Measurements from ENCODE around the gene BTBD2. TPM values are rescaled to one million over a fixed set of nuclear protein-coding genes. Genes with fewer than 3 reads are reported as not detected.

The BTBD2 gene
- polyA plus RNA-seq, 4 donors, result 86.4 to 114 (median 100) TPM

GRCh38 chr19:1944916-1945561 is 70.5 kb downstream of the BTBD2 start:
- no peak for DNase-seq (ENCODE audit: low read depth in 4 of 4, low spot score in 3 of 4)

- no peak for DNase-seq (ENCODE audit: low read depth in 4 of 4, low spot score in 3 of 4)
These were observed 71.2 kb downstream of the BTBD2 start for GRCh38 chr19:1944088-1944915.

GRCh38 chr19:1943661-1944087 is 71.8 kb downstream of the BTBD2 start:
- no peak for DNase-seq (ENCODE audit: low read depth in 4 of 4, low spot score in 3 of 4)

GRCh38 chr19:1942934-1943555 is 72.5 kb downstream of the BTBD2 start:
- DNase-seq (ENCODE audit: low read depth in 4 of 4, low spot score in 3 of 4), result no peak

- peak in 1 of 4 donors; percentile 44 for DNase-seq (ENCODE audit: low read depth in 4 of 4, low spot score in 3 of 4)
These were observed 73.2 kb downstream of the BTBD2 start for GRCh38 chr19:1942078-1942933.

- DNase-seq (ENCODE audit: low read depth in 4 of 4, low spot score in 3 of 4), result no peak
These were observed 74.1 kb downstream of the BTBD2 start, which contains the start of gene CSNK1G2 for GRCh38 chr19:1941146-1942077. Gene CSNK1G2 (plus strand): TSS chr19:1941172. CDS start chr19:1969773, 28,601 bp downstream.

- no peak for DNase-seq (ENCODE audit: low read depth in 4 of 4, low spot score in 3 of 4)
These were observed 77.4 kb downstream of the BTBD2 start for GRCh38 chr19:1938071-1938470.

- no peak for DNase-seq (ENCODE audit: low read depth in 4 of 4, low spot score in 3 of 4)
These were observed 78.5 kb downstream of the BTBD2 start for GRCh38 chr19:1936916-1937610.

GRCh38 chr19:1936430-1936829 is 79.1 kb downstream of the BTBD2 start:
- no peak for DNase-seq (ENCODE audit: low read depth in 4 of 4, low spot score in 3 of 4)

- DNase-seq (ENCODE audit: low read depth in 4 of 4, low spot score in 3 of 4), result no peak
These were observed 79.9 kb downstream of the BTBD2 start for GRCh38 chr19:1935484-1936208.

Other genes starting within 250 kb of the BTBD2 start
- gene ATP8B3, start 203.4 kb downstream of the BTBD2 start, polyA plus RNA-seq (ENCODE audit: insufficient read length in 4 of 4), result 1 to 10 TPM in 1 of 4 donors, under 1 TPM in 3; 0.44 to 1.0 (median 0.74) TPM
- 10 to 100 TPM; 23.5 to 32.9 (median 25.1) TPM for gene REXO1, start 167.2 kb downstream of the BTBD2 start, polyA plus RNA-seq (ENCODE audit: insufficient read length in 4 of 4)
- gene KLF16, start 152.1 kb downstream of the BTBD2 start, polyA plus RNA-seq (ENCODE audit: insufficient read length in 4 of 4), result 10 to 100 TPM in 1 of 4 donors, 1 to 10 TPM in 3; 6.1 to 12.3 (median 7.1) TPM
- gene ABHD17A, start 130.2 kb downstream of the BTBD2 start, polyA plus RNA-seq (ENCODE audit: insufficient read length in 4 of 4), result 10 to 100 TPM; 37.8 to 71.5 (median 40.0) TPM
- gene ADAT3, start 110.3 kb downstream of the BTBD2 start, polyA plus RNA-seq (ENCODE audit: insufficient read length in 4 of 4), result 1 to 10 TPM; 1.8 to 4.4 (median 2.2) TPM
- gene SCAMP4, start 110.3 kb downstream of the BTBD2 start, polyA plus RNA-seq (ENCODE audit: insufficient read length in 4 of 4), result 10 to 100 TPM; 58.1 to 80.5 (median 73.0) TPM
- gene CSNK1G2, start 74.5 kb downstream of the BTBD2 start, polyA plus RNA-seq (ENCODE audit: insufficient read length in 4 of 4), result 10 to 100 TPM; 51.2 to 73.3 (median 58.7) TPM
- 10 to 100 TPM; 62.2 to 94.8 (median 66.3) TPM for gene MKNK2, start 35.5 kb upstream of the BTBD2 start, polyA plus RNA-seq (ENCODE audit: insufficient read length in 4 of 4)
- gene MOB3A, start 80.6 kb upstream of the BTBD2 start, polyA plus RNA-seq (ENCODE audit: insufficient read length in 4 of 4), result 10 to 100 TPM; 23.4 to 26.8 (median 25.1) TPM
- gene IZUMO4, start 81.2 kb upstream of the BTBD2 start, polyA plus RNA-seq (ENCODE audit: insufficient read length in 4 of 4), result 1 to 10 TPM; 6.2 to 7.2 (median 7.0) TPM
- gene AP3D1, start 135.9 kb upstream of the BTBD2 start, polyA plus RNA-seq (ENCODE audit: insufficient read length in 4 of 4), result 100 to 1,000 TPM in 3 of 4 donors, 10 to 100 TPM in 1; 96.5 to 124 (median 111) TPM
- gene DOT1L, start 148.2 kb upstream of the BTBD2 start, polyA plus RNA-seq (ENCODE audit: insufficient read length in 4 of 4), result 10 to 100 TPM; 22.8 to 32.3 (median 26.3) TPM
- gene PLEKHJ1, start 220.6 kb upstream of the BTBD2 start, polyA plus RNA-seq (ENCODE audit: insufficient read length in 4 of 4), result 10 to 100 TPM; 58.4 to 91.2 (median 63.3) TPM
- 10 to 100 TPM; 65.4 to 91.1 (median 73.2) TPM for gene SF3A2, start 221.1 kb upstream of the BTBD2 start, polyA plus RNA-seq (ENCODE audit: insufficient read length in 4 of 4)
- 1 to 10 TPM; 1.7 to 4.0 (median 2.2) TPM for gene AMH, start 233.6 kb upstream of the BTBD2 start, polyA plus RNA-seq (ENCODE audit: insufficient read length in 4 of 4)
- gene JSRP1, start 240.7 kb upstream of the BTBD2 start, polyA plus RNA-seq (ENCODE audit: insufficient read length in 4 of 4), result under 1 TPM; 0.30 to 0.91 (median 0.45) TPM